Measurements from ENCODE around the gene NEK7. TPM values are rescaled to one million over a fixed set of nuclear protein-coding genes. Genes with fewer than 3 reads are reported as not detected.

Gene NEK7
- total and polyA plus RNA-seq, 2 of the 4 experiments (the other 2 are of a cell fraction): 89.0 to 467 TPM

DNA sequence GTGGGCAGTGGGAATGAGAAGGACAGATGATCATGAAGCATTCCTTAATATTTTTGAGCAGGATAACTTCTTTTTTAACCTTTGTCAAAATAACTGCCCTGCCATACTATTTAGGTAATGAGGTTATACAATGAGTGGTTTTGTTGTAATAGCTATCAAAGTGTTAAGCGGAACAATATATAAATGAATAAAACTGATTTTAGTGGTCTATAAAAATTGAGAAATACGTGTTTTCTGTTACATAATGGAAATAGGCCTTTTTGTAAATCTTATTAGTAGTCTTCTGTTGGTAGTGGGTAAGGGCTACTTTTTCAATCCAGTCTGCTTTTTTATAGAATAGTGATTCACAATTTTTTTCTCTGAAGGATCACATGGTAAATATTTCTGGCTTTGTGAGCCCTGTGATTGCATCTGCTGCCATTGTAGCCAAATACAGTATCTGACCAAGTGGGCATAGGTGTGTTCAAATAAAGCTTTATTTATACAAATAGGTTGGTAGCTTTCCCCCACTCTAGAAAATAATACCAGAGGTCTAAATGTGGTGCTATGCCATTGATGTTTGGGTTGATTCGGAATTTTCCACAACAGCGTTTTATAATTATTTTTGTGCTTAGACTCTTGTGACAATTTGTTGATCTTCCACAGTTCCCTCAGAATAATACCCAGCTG is 4.3 kb downstream of the NEK7 start:
- DNase-seq (no peak), ATAC-seq (ENCODE audit: low read depth) (no peak)
- H2BK120ac ChIP-seq (ENCODE audit: low read depth, low read length): no peak overlapping the region
- in situ Hi-C loops (cut with MboI; ENCODE audit: low sequenced_read_pairs): no loop called here
- no peak overlapping the region for H2AFZ ChIP-seq (replicated peaks; ENCODE audit: low read length, poor library complexity)
- no peak overlapping the region for H3K56ac ChIP-seq (ENCODE audit: extremely low read depth, insufficient read depth, low read length)
- H2AK5ac ChIP-seq (ENCODE audit: low read depth, low read length): no peak overlapping the region
- H3K9me1 ChIP-seq (ENCODE audit: insufficient read depth, low read length): peaks cover 6% of the 10 kb centered on the region
- H3K23ac ChIP-seq (ENCODE audit: low read depth, low read length): peak overlapping the region; percentile 36; the same call in 1 of the 2 replicates
- peaks cover 0 to 52% of the 10 kb centered on the region in 2 experiments; a peak in 2 of 4 replicates for H3K79me1 ChIP-seq (ENCODE audit: low read depth in 1 of 2, low read length in 2 of 2)
- no peak overlapping the region for H3K9ac ChIP-seq (ENCODE audit: low read depth, low read length)
- H3K14ac ChIP-seq (replicated peaks; ENCODE audit: low read depth, low read length): no peak overlapping the region
- no peak overlapping the region for H3K27ac ChIP-seq (ENCODE audit: insufficient read depth, low read length)
- no peak overlapping the region for H4K5ac ChIP-seq (ENCODE audit: low read depth, low read length)
- no peak overlapping the region for H3K4me2 ChIP-seq (ENCODE audit: low read depth, low read length)
- H3K9me3 ChIP-seq (ENCODE audit: control insufficient read depth, insufficient read depth, low read length): no peaks in the 10 kb centered on the region
- H2BK5ac ChIP-seq (ENCODE audit: low read depth, low read length, poor library complexity, severe bottlenecking): no peak overlapping the region
- no peak overlapping the region for H3K4me3 ChIP-seq (ENCODE audit: insufficient read depth, low read depth, low read length)
- no CpG with 5 or more reads among the region's 4 CpGs for WGBS, 2 experiments (ENCODE audit: extremely low coverage in 2 of 2, insufficient read length in 1 of 2)
- H3K4ac ChIP-seq (ENCODE audit: low read depth, low read length): no peak overlapping the region
- no peak overlapping the region for H3K18ac ChIP-seq (ENCODE audit: low read depth, low read length)
- H4K20me1 ChIP-seq (ENCODE audit: insufficient read depth, low read length): peaks cover 25% of the 10 kb centered on the region; the same call in 1 of the 2 replicates
- H3K36me3 ChIP-seq (ENCODE audit: control insufficient read depth, insufficient read depth, low read length): peaks cover 2% of the 10 kb centered on the region; the same call in 1 of the 2 replicates
- dilution Hi-C loops (cut with HindIII; ENCODE audit: low sequenced_read_pairs, unreplicated experiment): no loop called here
- no peak overlapping the region for H2BK20ac ChIP-seq (ENCODE audit: low read depth, low read length)
- H4K8ac ChIP-seq (ENCODE audit: low read depth in 2 of 2, low read length in 2 of 2): 0 out of 4 replicates have a peak overlapping the region, but pooled peaks of 1 of the 2 experiments have one; percentile 9
- BruUV-seq (replicated peaks): no TSS peak
- ChIA-PET CTCF (no interaction called here), POLR2A (ENCODE audit: unreplicated experiment) (no interaction called here)
- no peak for TF ChIP-seq MXI1 (IDR thresholded peaks at IDR 0.05; ENCODE audit: borderline replicate concordance, low read depth, low read length)
- no peak for TF ChIP-seq RFX5 (IDR thresholded peaks at IDR 0.05; ENCODE audit: low read depth, low read length)
- TF ChIP-seq, protein P1, sequence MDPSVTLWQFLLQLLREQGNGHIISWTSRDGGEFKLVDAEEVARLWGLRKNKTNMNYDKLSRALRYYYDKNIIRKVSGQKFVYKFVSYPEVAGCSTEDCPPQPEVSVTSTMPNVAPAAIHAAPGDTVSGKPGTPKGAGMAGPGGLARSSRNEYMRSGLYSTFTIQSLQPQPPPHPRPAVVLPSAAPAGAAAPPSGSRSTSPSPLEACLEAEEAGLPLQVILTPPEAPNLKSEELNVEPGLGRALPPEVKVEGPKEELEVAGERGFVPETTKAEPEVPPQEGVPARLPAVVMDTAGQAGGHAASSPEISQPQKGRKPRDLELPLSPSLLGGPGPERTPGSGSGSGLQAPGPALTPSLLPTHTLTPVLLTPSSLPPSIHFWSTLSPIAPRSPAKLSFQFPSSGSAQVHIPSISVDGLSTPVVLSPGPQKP (IDR thresholded peaks at IDR 0.05; ENCODE audit: borderline replicate concordance, low read depth, low read length): no peak
- TF ChIP-seq POLR2A (IDR thresholded peaks at IDR 0.05; ENCODE audit: low read depth, low read length): no peak
- TF ChIP-seq CHD1 (IDR thresholded peaks at IDR 0.05; ENCODE audit: low read depth, low read length): no peak
- no peak for TF ChIP-seq BHLHE40 (IDR thresholded peaks at IDR 0.05; ENCODE audit: low read depth, low read length)
- no peak for TF ChIP-seq CTCF (conservative IDR thresholded peaks at IDR 0.05; ENCODE audit: low read depth, low read length)
- no peak for TF ChIP-seq MAFK (IDR thresholded peaks at IDR 0.05; ENCODE audit: low read depth, low read length)
- no peak for TF ChIP-seq SMC3 (IDR thresholded peaks at IDR 0.05; ENCODE audit: low read depth, low read length)
- no peak for TF ChIP-seq FOS (IDR thresholded peaks at IDR 0.05; ENCODE audit: low read depth, low read length)
- TF ChIP-seq CEBPB (IDR thresholded peaks at IDR 0.05; ENCODE audit: low read depth, low read length): no peak
- TF ChIP-seq, protein P2, sequence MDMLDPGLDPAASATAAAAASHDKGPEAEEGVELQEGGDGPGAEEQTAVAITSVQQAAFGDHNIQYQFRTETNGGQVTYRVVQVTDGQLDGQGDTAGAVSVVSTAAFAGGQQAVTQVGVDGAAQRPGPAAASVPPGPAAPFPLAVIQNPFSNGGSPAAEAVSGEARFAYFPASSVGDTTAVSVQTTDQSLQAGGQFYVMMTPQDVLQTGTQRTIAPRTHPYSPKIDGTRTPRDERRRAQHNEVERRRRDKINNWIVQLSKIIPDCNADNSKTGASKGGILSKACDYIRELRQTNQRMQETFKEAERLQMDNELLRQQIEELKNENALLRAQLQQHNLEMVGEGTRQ (IDR thresholded peaks at IDR 0.05; ENCODE audit: low read depth, low read length): no peak
- no peak for TF ChIP-seq RCOR1 (IDR thresholded peaks at IDR 0.05; ENCODE audit: insufficient replicate concordance, low read length)
- H3K4me1 ChIP-seq (ENCODE audit: control insufficient read depth, insufficient read depth, low read length): peaks cover 3% of the 10 kb centered on the region; the same call in 1 of the 2 replicates
- H4K91ac ChIP-seq (ENCODE audit: insufficient read depth, low read depth, low read length): no peak overlapping the region
- no peak overlapping the region for H2BK15ac ChIP-seq (ENCODE audit: low read depth, low read length)
- no peak overlapping the region for H2AK9ac ChIP-seq (replicated peaks; ENCODE audit: low read depth, low read length, poor library complexity)
- H3K27me3 ChIP-seq (ENCODE audit: control insufficient read depth, insufficient read depth, low read length): no peaks in the 10 kb centered on the region
- intact Hi-C loops (cut with micrococcal nuclease): no loop called here
